Ectodermal cell (in vitro differentiated cells): ENCODE measurements around the gene RAB40C.

Experiments
- H3K27ac ChIP-seq: 2 replicates; pipeline ENCODE4 v1.7.0; 2013; ENCODE audit warnings: mild to moderate bottlenecking, low read depth, low read length; ENCODE audit not compliant: insufficient read depth, poor library complexity, severe bottlenecking
- H3K27me3 ChIP-seq: 2 replicates; pipeline ENCODE4 v1.7.0; 2013; ENCODE audit warnings: mild to moderate bottlenecking, low read length; ENCODE audit not compliant: insufficient read depth, control insufficient read depth, poor library complexity, severe bottlenecking
- H3K36me3 ChIP-seq: one replicate; pipeline ENCODE4 v1.7.0; 2013; ENCODE audit warnings: low read length; ENCODE audit not compliant: control insufficient read depth, insufficient read depth
- H3K4me1 ChIP-seq: one replicate; pipeline ENCODE4 v1.7.0; 2013; ENCODE audit warnings: low read length; ENCODE audit not compliant: control insufficient read depth, insufficient read depth
- H3K4me3 ChIP-seq: 2 replicates; pipeline ENCODE4 v1.7.0; 2013; ENCODE audit warnings: low read depth, low read length, control low read depth; ENCODE audit not compliant: insufficient read depth
- H3K9me3 ChIP-seq: 2 replicates; pipeline ENCODE4 v1.7.0; 2013; ENCODE audit warnings: mild to moderate bottlenecking, low read length, moderate library complexity; ENCODE audit not compliant: control insufficient read depth
- WGBS, 2 experiments: methylation state at CpG; one replicate each; pipeline ENCODE4 v1.1.7; 2013; ENCODE audit warnings: missing lambda C conversion rate in 2 of 2; 5-methylcytosine and 5-hydroxymethylcytosine counted together

RAB40C gene

GRCh38 chr16:660132-660458, 70.2 kb downstream of the RAB40C start:
- H3K4me3 ChIP-seq, result no peak overlapping the region
- H3K4me1 ChIP-seq, result peaks cover 6% of the 10 kb centered on the region
- no peaks in the 10 kb centered on the region for H3K9me3 ChIP-seq
- no peak overlapping the region for H3K27ac ChIP-seq
- H3K36me3 ChIP-seq, result no peaks in the 10 kb centered on the region
- WGBS, 2 experiments, result 84 to 87% methylated on average over 6 of the region's 6 CpGs
- no peaks in the 10 kb centered on the region for H3K27me3 ChIP-seq

- 26 to 28% methylated on average over 35 to 36 of the region's 43 CpGs for WGBS, 2 experiments
- Histone ChIP-seq H3K9me3 (no peaks in the 10 kb centered on the region), H3K27me3 (no peaks in the 10 kb centered on the region), H3K4me1 (peaks cover 6% of the 10 kb centered on the region), H3K36me3 (no peaks in the 10 kb centered on the region), H3K4me3 (no peak overlapping the region), H3K27ac (no peak overlapping the region)
These were observed 70.8 kb downstream of the RAB40C start for GRCh38 chr16:660459-661183.

- Histone ChIP-seq H3K27ac (no peak overlapping the region), H3K27me3 (no peaks in the 10 kb centered on the region), H3K36me3 (no peaks in the 10 kb centered on the region), H3K4me3 (no peak overlapping the region), H3K9me3 (no peaks in the 10 kb centered on the region), H3K4me1 (peaks cover 6% of the 10 kb centered on the region)
- WGBS, 2 experiments, result 81 to 83% methylated on average over 35 of the region's 35 CpGs
These were observed 71.4 kb downstream of the RAB40C start for GRCh38 chr16:661184-661821.

- WGBS, 2 experiments, result 96 to 97% methylated on average over 19 of the region's 19 CpGs
- Histone ChIP-seq H3K4me1 (peaks cover 6% of the 10 kb centered on the region), H3K36me3 (no peaks in the 10 kb centered on the region), H3K27ac (no peak overlapping the region), H3K4me3 (no peak overlapping the region), H3K27me3 (no peaks in the 10 kb centered on the region), H3K9me3 (no peaks in the 10 kb centered on the region)
These were observed 72.2 kb downstream of the RAB40C start for GRCh38 chr16:662095-662494.

- 95 to 96% methylated on average over 21 of the region's 21 CpGs for WGBS, 2 experiments
- Histone ChIP-seq H3K27ac (no peak overlapping the region), H3K27me3 (no peaks in the 10 kb centered on the region), H3K4me3 (no peak overlapping the region), H3K9me3 (no peaks in the 10 kb centered on the region), H3K36me3 (no peaks in the 10 kb centered on the region), H3K4me1 (peaks cover 6% of the 10 kb centered on the region)
These were observed 72.7 kb downstream of the RAB40C start for GRCh38 chr16:662597-662996.

- WGBS, 2 experiments, result 92 to 94% methylated on average over 13 of the region's 13 CpGs
- Histone ChIP-seq H3K27ac (no peak overlapping the region), H3K9me3 (no peaks in the 10 kb centered on the region), H3K4me1 (peaks cover 5% of the 10 kb centered on the region), H3K36me3 (peaks cover 20% of the 10 kb centered on the region), H3K4me3 (no peak overlapping the region), H3K27me3 (no peaks in the 10 kb centered on the region)
These were observed 76.7 kb downstream of the RAB40C start for GRCh38 chr16:666572-666971.

GRCh38 chr16:667113-667779, 77.4 kb downstream of the RAB40C start:
- 91 to 92% methylated on average over 22 of the region's 22 CpGs for WGBS, 2 experiments
- peaks cover 27% of the 10 kb centered on the region for H3K36me3 ChIP-seq
- no peak overlapping the region for H3K4me3 ChIP-seq
- H3K9me3 ChIP-seq, result no peaks in the 10 kb centered on the region
- no peaks in the 10 kb centered on the region for H3K27me3 ChIP-seq
- H3K27ac ChIP-seq, result no peak overlapping the region
- H3K4me1 ChIP-seq, result peaks cover 5% of the 10 kb centered on the region

GRCh38 chr16:667780-668518, 78.1 kb downstream of the RAB40C start, which contains the start of gene RHOT2:
TSS of gene RHOT2 (plus strand) at chr16:668132. CDS start at chr16:668200, 68 bp downstream.
- H3K36me3 ChIP-seq, result peaks cover 32% of the 10 kb centered on the region
- peak within 1 kb of the TSS; percentile 98 for H3K4me3 ChIP-seq
- no peak within 1 kb of the TSS for H3K27ac ChIP-seq
- no peaks in the 10 kb centered on the region for H3K9me3 ChIP-seq
- no peaks in the 10 kb centered on the region for H3K27me3 ChIP-seq
- peaks cover 5% of the 10 kb centered on the region for H3K4me1 ChIP-seq
- 1% methylated on average over 78 of the region's 78 CpGs for WGBS, 2 experiments

GRCh38 chr16:668519-669171, 78.8 kb downstream of the RAB40C start:
- H3K4me3 ChIP-seq, result peak overlapping the region; percentile 98
- H3K27me3 ChIP-seq, result no peaks in the 10 kb centered on the region
- WGBS, 2 experiments, result 16 to 17% methylated on average over 50 of the region's 50 CpGs
- no peak overlapping the region for H3K27ac ChIP-seq
- H3K4me1 ChIP-seq, result peaks cover 5% of the 10 kb centered on the region
- H3K9me3 ChIP-seq, result no peaks in the 10 kb centered on the region
- peaks cover 34% of the 10 kb centered on the region for H3K36me3 ChIP-seq
